Breast epithelium (tissue), 3 donors: ENCODE data around the gene KLC1.

ENCODE experiments used
- CTCF ChIP-seq, 3 donors: fragments of 450-650 bp; IDR thresholded peaks; one replicate each; pipeline ENCODE4 v1.5.1; 2016 to 2017; ENCODE audit warnings: antibody characterized with exemption in 3 of 3, mild to moderate bottlenecking in 3 of 3, moderate library complexity in 3 of 3
- POLR2A ChIP-seq: fragments of 450-650 bp; IDR thresholded peaks from one replicate; pipeline ENCODE4 v1.6.1; 2016; ENCODE audit warnings: antibody characterized with exemption, mild to moderate bottlenecking, moderate library complexity

DNA sequence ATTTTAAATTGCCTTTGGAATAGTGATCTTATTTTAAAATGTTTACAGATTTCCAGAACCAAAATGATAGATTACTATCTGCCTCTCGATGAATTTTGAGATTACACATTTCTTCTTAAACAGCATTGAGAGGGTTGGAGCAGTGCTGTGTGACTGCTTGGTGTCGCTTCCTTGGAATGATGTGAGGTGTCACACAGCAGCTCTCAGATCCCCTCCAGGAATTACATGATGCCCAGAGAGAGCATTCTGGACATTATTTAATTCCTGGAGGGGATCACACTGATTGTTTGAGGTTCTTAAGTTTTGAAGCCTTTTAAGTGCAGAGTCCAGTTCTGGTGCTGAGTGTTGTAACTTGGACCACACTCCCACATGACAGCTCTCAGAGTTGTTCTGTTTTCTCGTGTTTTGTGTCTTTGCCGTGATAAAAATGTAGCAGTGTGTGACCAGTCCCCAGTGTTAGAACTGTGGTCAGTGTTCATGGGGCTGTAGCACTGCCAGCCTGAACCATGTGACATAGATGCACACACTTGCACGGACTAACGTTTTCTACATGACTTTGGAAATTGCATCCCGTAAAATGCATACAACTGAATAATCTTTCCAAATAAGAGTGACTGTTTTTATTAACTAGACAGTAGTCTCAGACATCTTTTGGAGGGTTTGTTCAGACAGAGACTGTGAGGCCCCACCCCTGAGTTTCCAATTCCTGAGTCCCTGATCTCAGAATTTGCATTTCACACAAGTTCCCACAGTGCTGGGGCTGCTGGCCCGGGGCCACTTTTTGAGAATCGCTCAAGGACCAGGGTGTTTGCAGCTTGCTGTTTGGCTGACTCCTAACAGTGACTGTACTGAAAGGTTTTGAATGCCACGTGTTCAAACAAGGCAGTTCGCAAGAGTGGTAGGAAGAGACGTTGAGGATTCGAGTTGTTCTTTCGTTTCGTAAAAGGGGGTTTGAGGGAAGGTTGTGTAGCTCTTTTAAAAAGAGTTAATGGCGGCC is 60.2 kb downstream of the KLC1 start:
- TF ChIP-seq CTCF (IDR thresholded peaks at IDR 0.05), result no peak
- TF ChIP-seq POLR2A, result no peak
